Measurements from ENCODE around the gene DPP9. TPM values are rescaled to one million over a fixed set of nuclear protein-coding genes. Genes with fewer than 3 reads are reported as not detected.

DPP9 gene
- 42.9 and 47.8 TPM in 2 replicates for total RNA-seq (ENCODE audit: low replicate concordance)
- long read RNA-seq, full-length matches to known transcripts, result 9 of 17 reads
- long read RNA-seq, partial matches to known transcripts, result 6 of 17 reads
- long read RNA-seq, other reads (novel, unspliced or antisense), result 2 of 17 reads

DNA sequence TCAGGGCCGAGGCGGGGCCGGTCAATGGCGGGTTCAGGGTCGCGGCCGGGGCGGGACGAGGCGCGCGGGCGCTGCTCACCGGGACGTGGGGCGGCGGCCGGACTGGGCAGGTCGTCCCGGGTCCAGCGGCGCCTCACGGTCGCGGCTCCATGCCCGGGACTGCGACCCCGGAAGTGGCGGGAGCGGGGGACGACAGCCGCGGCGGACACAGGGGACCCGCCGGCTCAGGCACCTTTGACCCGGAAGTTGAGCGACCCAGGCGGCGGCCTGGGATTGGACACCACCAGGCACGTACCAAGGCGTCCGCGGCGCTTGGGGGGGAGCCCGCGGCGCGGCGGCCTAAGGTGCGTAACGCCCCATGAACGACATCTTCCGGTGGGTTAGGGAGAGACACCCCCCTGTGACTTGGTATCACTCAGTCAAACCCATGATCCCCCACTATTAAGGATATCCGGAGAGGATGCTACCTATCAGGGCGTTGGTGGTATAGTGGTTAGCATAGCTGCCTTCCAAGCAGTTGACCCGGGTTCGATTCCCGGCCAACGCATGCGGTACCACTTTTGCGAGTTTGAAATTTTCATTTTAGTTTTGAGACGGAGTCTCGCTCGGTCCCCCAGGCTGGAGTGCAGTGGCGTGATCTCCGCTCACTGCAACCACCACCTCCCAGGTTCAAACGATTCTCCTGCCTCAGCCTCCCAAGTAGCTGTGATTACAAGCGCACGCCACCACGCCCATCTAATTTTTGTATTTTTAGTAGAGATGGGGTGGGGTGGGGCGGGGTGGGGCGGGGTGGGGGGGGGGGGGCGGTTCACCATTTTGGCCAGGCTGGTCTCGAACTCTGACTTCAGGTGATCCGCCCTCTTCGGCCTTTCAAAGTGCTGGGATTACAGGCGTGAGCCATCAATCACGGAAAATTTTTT, at the start of gene DPP9:
Gene DPP9 (minus strand): TSS at position 248 of the 920 bp plus-strand sequence. CDS start 3,936 bp downstream, outside the sequence.
- Mint-ChIP-seq H3K27ac (peak within 1 kb of the TSS; percentile 99), H3K4me1 (ENCODE audit: unreplicated experiment) (peaks cover 17% of the 10 kb centered on the region), H3K27me3 (peaks cover 19% of the 10 kb centered on the region), H3K4me3 (peak within 1 kb of the TSS; percentile 97), H3K9me3 (no peaks in the 10 kb centered on the region), H3K36me3 (no peaks in the 10 kb centered on the region)
- TF ChIP-seq, protein P1, sequence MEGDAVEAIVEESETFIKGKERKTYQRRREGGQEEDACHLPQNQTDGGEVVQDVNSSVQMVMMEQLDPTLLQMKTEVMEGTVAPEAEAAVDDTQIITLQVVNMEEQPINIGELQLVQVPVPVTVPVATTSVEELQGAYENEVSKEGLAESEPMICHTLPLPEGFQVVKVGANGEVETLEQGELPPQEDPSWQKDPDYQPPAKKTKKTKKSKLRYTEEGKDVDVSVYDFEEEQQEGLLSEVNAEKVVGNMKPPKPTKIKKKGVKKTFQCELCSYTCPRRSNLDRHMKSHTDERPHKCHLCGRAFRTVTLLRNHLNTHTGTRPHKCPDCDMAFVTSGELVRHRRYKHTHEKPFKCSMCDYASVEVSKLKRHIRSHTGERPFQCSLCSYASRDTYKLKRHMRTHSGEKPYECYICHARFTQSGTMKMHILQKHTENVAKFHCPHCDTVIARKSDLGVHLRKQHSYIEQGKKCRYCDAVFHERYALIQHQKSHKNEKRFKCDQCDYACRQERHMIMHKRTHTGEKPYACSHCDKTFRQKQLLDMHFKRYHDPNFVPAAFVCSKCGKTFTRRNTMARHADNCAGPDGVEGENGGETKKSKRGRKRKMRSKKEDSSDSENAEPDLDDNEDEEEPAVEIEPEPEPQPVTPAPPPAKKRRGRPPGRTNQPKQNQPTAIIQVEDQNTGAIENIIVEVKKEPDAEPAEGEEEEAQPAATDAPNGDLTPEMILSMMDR (conservative IDR thresholded peaks at IDR 0.05), result peak; percentile 24
- DNase-seq (ENCODE audit: extremely low spot score, unreplicated experiment), result peak; percentile 98

DNA sequence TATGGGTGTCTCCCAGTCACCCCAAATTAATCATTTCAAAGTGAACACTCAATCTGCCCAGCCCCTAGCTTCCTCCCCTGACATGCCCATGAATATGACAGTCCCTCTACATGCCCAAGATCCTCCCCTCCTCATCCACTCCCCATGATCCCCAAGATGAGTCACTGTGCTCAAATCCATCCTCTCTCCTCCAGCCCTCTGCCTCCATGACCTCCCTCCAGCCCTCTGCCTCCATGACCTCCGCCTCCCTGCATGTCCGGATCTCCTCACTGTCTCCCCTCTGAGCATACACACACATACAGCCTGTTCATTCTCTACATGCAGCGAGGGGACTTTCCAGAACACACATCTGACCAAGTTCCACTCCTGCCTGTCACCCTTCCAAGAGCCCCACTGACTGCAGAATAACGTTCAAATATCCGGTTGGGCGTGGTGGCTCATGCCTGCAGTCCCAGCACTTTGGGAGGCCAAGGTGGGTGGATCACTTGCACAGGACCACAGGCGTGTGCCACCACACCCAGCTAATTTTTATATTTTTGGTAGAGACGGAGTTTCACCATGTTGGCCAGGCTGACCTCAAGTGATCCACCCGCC, 49.5 kb upstream of the DPP9 start:
- Mint-ChIP-seq H3K9me3 (peaks cover 4% of the 10 kb centered on the region), H3K4me1 (ENCODE audit: unreplicated experiment) (peaks cover 5% of the 10 kb centered on the region), H3K27me3 (peaks cover 37% of the 10 kb centered on the region), H3K36me3 (no peaks in the 10 kb centered on the region), H3K27ac (peak overlapping the region; percentile 6), H3K4me3 (no peak overlapping the region)
- TF ChIP-seq, protein P1 (conservative IDR thresholded peaks at IDR 0.05), result no peak
- DNase-seq (ENCODE audit: extremely low spot score, unreplicated experiment), result no peak

DNA sequence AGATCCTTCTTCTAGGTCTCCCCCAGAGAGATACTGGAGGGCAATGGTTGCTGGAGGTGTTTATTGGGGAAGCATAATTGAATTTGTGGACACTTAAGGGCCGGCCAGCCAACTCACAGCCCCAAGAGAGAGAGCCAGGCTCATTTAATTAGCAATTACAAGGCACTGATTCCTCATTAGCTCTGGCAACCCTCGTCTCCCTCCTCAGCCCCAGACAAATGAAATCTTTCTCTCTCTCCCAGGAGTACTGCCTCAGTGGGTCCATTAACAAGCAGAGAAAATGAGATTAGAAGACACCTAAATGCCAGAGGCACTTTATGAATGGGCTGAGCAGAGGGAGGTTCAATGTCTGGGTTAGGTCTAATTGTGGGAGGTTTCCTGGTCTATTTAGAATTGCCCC, 48.9 kb upstream of the DPP9 start:
- Mint-ChIP-seq H3K4me3 (no peak overlapping the region), H3K27ac (peak overlapping the region; percentile 6), H3K4me1 (ENCODE audit: unreplicated experiment) (peaks cover 5% of the 10 kb centered on the region), H3K27me3 (peaks cover 34% of the 10 kb centered on the region), H3K36me3 (no peaks in the 10 kb centered on the region), H3K9me3 (peaks cover 4% of the 10 kb centered on the region)
- no peak for DNase-seq (ENCODE audit: extremely low spot score, unreplicated experiment)
- TF ChIP-seq, protein P1 (conservative IDR thresholded peaks at IDR 0.05), result no peak

DNA sequence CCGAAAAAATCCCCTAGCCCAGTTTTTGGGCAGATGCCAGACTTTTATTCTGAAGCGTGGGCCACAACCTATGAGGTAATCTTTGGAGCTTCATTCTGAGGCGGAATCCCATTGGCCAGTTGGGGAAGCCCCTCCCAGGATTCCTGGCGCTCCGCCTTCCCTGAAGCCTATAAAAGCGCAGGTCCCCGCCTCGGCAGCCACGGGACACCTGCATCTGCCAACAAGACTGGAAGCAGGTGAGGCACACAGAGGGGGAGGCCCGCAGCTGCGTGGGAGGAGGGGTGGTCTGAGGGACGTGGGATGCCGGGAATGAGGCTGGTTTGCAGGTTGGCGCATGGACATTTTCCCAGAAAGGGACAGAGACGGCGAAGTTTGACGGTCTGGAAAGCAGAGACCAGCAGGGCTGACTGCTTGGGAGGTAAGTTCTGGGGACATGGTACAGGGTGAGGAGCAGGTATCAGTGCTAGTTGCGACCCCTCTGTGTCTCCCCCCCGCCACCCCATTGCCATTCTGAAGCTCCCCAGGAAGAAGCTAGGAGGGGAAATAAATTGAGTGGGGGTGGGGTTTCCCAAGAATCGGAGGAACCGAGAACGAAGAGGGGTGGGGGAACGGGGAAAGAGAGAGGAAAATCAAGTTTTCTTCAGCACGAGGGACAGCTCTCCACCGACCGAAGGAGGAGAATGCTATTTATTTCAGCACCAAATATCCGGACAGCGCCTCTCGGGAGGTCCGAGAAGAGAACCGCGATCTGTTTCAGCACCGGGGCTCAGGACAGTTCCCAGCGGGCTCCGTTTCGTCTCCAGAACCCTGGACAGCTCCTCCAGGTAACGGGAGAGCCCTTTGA, 45.5 kb upstream of the DPP9 start:
- peaks cover 9% of the 10 kb centered on the region for H3K4me1 Mint-ChIP-seq (ENCODE audit: unreplicated experiment)
- TF ChIP-seq, protein P1 (conservative IDR thresholded peaks at IDR 0.05), result no peak
- H3K36me3 Mint-ChIP-seq, result no peaks in the 10 kb centered on the region
- peak; percentile 91 for DNase-seq (ENCODE audit: extremely low spot score, unreplicated experiment)
- peak overlapping the region; percentile 78 for H3K4me3 Mint-ChIP-seq
- H3K27me3 Mint-ChIP-seq, result peaks cover 25% of the 10 kb centered on the region
- peak overlapping the region; percentile 39 for H3K27ac Mint-ChIP-seq
- peaks cover 4% of the 10 kb centered on the region for H3K9me3 Mint-ChIP-seq

DNA sequence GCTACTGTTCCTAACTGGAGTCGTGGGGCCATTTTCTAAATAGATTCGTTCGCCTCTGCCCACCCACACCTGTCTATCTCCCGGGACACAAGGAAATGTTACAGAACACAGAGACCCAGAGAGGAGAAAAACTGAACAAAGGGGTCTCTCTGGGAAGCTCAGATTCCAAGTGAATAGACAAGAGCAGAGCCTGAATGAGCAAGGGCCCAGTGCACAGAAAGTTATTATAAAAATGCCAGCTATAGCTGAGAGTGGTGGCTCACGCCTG, 40.7 kb upstream of the DPP9 start:
- Mint-ChIP-seq H3K4me3 (no peak overlapping the region), H3K4me1 (ENCODE audit: unreplicated experiment) (peaks cover 16% of the 10 kb centered on the region), H3K27ac (no peak overlapping the region), H3K9me3 (peaks cover under 1% of the 10 kb centered on the region), H3K27me3 (peaks cover 4% of the 10 kb centered on the region), H3K36me3 (no peaks in the 10 kb centered on the region)
- TF ChIP-seq, protein P1 (conservative IDR thresholded peaks at IDR 0.05), result no peak
- no peak for DNase-seq (ENCODE audit: extremely low spot score, unreplicated experiment)
